ENCODE results near the gene GRN. TPM values are rescaled to one million over a fixed set of nuclear protein-coding genes. Genes with fewer than 3 reads are reported as not detected.

GRN gene
- polyA plus RNA-seq, 2 of the 4 experiments (the other 2 are of a cell fraction), result 111 to 197 TPM

GRCh38 chr17:44310609-44311376 is 34.3 kb upstream of the GRN start (continued):
- TF ChIP-seq HES2 (IDR thresholded peaks at IDR 0.05) (no peak), BHLHE40 (IDR thresholded peaks at IDR 0.05; ENCODE audit: low read depth, low read length) (no peak)

GRCh38 chr17:44311562-44312181 is 33.4 kb upstream of the GRN start:
- H3K4me3 ChIP-seq, result no peak overlapping the region
- no peak overlapping the region for H3K4me2 ChIP-seq
- no peak overlapping the region for H3K27ac ChIP-seq
- ATAC-seq (no peak), FAIRE-seq (no peak), DNase-seq (ENCODE audit: low read depth in 1 of 2, low spot score in 1 of 2) (no peak)
- WGBS (ENCODE audit: missing lambda C conversion rate), result 47% methylated on average over 2 of the region's 5 CpGs
- TF ChIP-seq HOXB13 (CRISPR knock-in tag; IDR thresholded peaks at IDR 0.05; ENCODE audit: low read depth) (no peak), EHF (CRISPR knock-in tag; IDR thresholded peaks at IDR 0.05) (no peak), MAFK (IDR thresholded peaks at IDR 0.05; ENCODE audit: partially characterized antibody) (no peak), USF2 (IDR thresholded peaks at IDR 0.05) (no peak), RNF2 (IDR thresholded peaks at IDR 0.05; ENCODE audit: borderline replicate concordance, low read depth) (no peak), ATOH8 (CRISPR knock-in tag; IDR thresholded peaks at IDR 0.05; ENCODE audit: low read depth) (no peak)
- ChIA-PET CTCF (interaction anchor here (0.9 to 4.5 kb wide), 9 partner anchors 9 to 228 kb away, joined by 3 to 31 read pairs (median 6); no protein-coding TSS in a partner anchor), POLR2A (no interaction called here)
- H3K9me3 ChIP-seq, result no peaks in the 10 kb centered on the region
- peaks cover 18% of the 10 kb centered on the region for H3K4me1 ChIP-seq

- Histone ChIP-seq H3K4me1 (peaks cover 15% of the 10 kb centered on the region), H3K27ac (no peak overlapping the region), H3K4me3 (no peak overlapping the region), H3K9me3 (no peaks in the 10 kb centered on the region), H3K4me2 (no peak overlapping the region)
- WGBS (ENCODE audit: missing lambda C conversion rate), result 65% methylated on average over 13 of the region's 17 CpGs
- CTCF ChIA-PET, result interaction anchor here (0.7 to 4.5 kb wide), 6 partner anchors 11 to 229 kb away, joined by 3 to 31 read pairs (median 4); no protein-coding TSS in a partner anchor
- POLR2A ChIA-PET, result interaction anchor here (0.8 to 0.9 kb wide), 2 partner anchors 91 to 93 kb away, joined by 3 to 7 read pairs; partner anchors contain the start of gene UBTF
- FAIRE-seq (no peak), ATAC-seq (no peak), DNase-seq (ENCODE audit: low read depth in 1 of 2, low spot score in 1 of 2) (no peak)
- TF ChIP-seq FOSL2 (IDR thresholded peaks at IDR 0.05) (no peak), FOSL2 (CRISPR knock-in tag; IDR thresholded peaks at IDR 0.05) (peak; percentile 69), RNF2 (IDR thresholded peaks at IDR 0.05; ENCODE audit: borderline replicate concordance, low read depth) (no peak)
Observed at GRCh38 chr17:44312396-44313104, 32.6 kb upstream of the GRN start.

GRCh38 chr17:44314031-44314430 is 31.1 kb upstream of the GRN start:
- CTCF ChIA-PET, result interaction anchor here (1.2 to 14.1 kb wide), 4 partner anchors 16 to 104 kb away, joined by 3 to 159 read pairs (median 40); no protein-coding TSS in a partner anchor
- WGBS (ENCODE audit: missing lambda C conversion rate), result 75% methylated on average over 7 of the region's 7 CpGs
- no peak for DNase-seq (ENCODE audit: low read depth in 1 of 2, low spot score in 1 of 2)
- no peak overlapping the region for H3K27ac ChIP-seq
- FAIRE-seq, result no peak
- peaks cover 7% of the 10 kb centered on the region; the same call in 1 of the 3 replicates for H3K4me1 ChIP-seq
- no peak overlapping the region for H3K4me3 ChIP-seq
- H3K9me3 ChIP-seq, result no peaks in the 10 kb centered on the region
- no peak overlapping the region for H3K4me2 ChIP-seq
- no peak for ATAC-seq
- POLR2A ChIA-PET, result interaction anchor here (1.6 to 2.2 kb wide), 2 partner anchors 10 to 92 kb away, joined by 3 to 13 read pairs; no protein-coding TSS in a partner anchor
- TF ChIP-seq SREBF2 (IDR thresholded peaks at IDR 0.05) (no peak), EP300 (IDR thresholded peaks at IDR 0.05) (no peak), MYC (IDR thresholded peaks at IDR 0.05; ENCODE audit: borderline replicate concordance, low read length) (no peak), RARB (CRISPR knock-in tag; IDR thresholded peaks at IDR 0.05) (no peak), CTCF (IDR thresholded peaks at IDR 0.05) (no peak), HDAC2 (IDR thresholded peaks at IDR 0.05) (no peak), BHLHE40 (IDR thresholded peaks at IDR 0.05; ENCODE audit: low read depth, low read length) (no peak), USF2 (IDR thresholded peaks at IDR 0.05) (no peak), ELK1 (IDR thresholded peaks at IDR 0.05; ENCODE audit: low read depth, low read length) (no peak), NFE2L2 (conservative IDR thresholded peaks at IDR 0.05; ENCODE audit: low read length) (no peak), CEBPB (IDR thresholded peaks at IDR 0.05) (no peak), ZSCAN20 (CRISPR knock-in tag; IDR thresholded peaks at IDR 0.05) (no peak), JUN (IDR thresholded peaks at IDR 0.05) (no peak), NPAS2 (CRISPR knock-in tag; IDR thresholded peaks at IDR 0.05; ENCODE audit: borderline replicate concordance) (no peak), ZNF302 (CRISPR knock-in tag; IDR thresholded peaks at IDR 0.05) (no peak)

All from A549 (cell line).